ENCODE results near the gene CDC42BPG.

DNA sequence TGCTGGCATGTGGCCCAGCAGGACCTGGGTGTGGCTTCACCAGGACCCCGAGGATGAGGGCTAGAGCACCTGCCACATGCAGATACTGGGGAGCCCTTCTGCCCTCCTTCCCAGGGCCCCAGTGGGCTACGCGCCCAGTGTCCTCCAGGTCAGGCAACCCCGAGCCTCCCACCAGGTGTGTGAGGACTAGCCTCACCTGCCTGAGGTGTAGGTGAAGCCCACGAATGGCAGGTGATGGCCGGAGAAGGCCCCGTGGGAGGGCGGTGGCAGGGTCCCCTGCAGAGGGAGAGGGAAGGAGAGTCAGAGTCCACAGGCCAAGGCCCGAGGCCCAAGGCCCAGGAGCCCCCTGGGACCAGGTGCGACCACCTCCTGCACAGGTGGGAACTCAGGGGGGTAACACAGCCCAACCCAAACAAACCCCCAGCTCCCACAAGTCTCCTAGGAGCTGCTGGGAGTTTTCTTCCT, 6.5 kb downstream of the CDC42BPG start:
- TF ChIP-seq, protein P1, sequence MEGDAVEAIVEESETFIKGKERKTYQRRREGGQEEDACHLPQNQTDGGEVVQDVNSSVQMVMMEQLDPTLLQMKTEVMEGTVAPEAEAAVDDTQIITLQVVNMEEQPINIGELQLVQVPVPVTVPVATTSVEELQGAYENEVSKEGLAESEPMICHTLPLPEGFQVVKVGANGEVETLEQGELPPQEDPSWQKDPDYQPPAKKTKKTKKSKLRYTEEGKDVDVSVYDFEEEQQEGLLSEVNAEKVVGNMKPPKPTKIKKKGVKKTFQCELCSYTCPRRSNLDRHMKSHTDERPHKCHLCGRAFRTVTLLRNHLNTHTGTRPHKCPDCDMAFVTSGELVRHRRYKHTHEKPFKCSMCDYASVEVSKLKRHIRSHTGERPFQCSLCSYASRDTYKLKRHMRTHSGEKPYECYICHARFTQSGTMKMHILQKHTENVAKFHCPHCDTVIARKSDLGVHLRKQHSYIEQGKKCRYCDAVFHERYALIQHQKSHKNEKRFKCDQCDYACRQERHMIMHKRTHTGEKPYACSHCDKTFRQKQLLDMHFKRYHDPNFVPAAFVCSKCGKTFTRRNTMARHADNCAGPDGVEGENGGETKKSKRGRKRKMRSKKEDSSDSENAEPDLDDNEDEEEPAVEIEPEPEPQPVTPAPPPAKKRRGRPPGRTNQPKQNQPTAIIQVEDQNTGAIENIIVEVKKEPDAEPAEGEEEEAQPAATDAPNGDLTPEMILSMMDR (conservative IDR thresholded peaks at IDR 0.05 in 1 of 2, IDR thresholded peaks at IDR 0.05 in 1 of 2; ENCODE audit: extremely low read depth in 1 of 2, insufficient read depth in 1 of 2, low read depth in 1 of 2, low read length in 2 of 2) = no peak
- TF ChIP-seq EZH2 (IDR thresholded peaks at IDR 0.05; ENCODE audit: borderline replicate concordance, low read length) = no peak
